Trophoblast cell (in vitro differentiated cells and primary cell): ENCODE measurements around the gene SMARCD1.
A peak's percentile ranks its signal among the peaks of the same experiment; 100 is the strongest.

Experiments used
- DNase-seq, 2 donors: peaks; one replicate each; pipeline ENCODE4 v3.0.0-alpha.2; 2016
- H2AFZ ChIP-seq: 2 replicates; pipeline ENCODE4 v1.6.1; 2013; ENCODE audit warnings: low read length, moderate library complexity, mild to moderate bottlenecking; ENCODE audit not compliant: insufficient read depth, poor library complexity
- H2AK5ac ChIP-seq: 2 replicates; pipeline ENCODE4 v1.6.1; 2013; ENCODE audit warnings: mild to moderate bottlenecking, low read length
- H2BK120ac ChIP-seq: 2 replicates; pipeline ENCODE4 v1.6.1; 2013; ENCODE audit warnings: low read length, mild to moderate bottlenecking, moderate library complexity; ENCODE audit not compliant: insufficient read depth, poor library complexity
- H2BK12ac ChIP-seq: 2 replicates; pipeline ENCODE4 v1.6.1; 2013; ENCODE audit warnings: mild to moderate bottlenecking, low read length, moderate library complexity
- H2BK5ac ChIP-seq: 2 replicates; pipeline ENCODE4 v1.6.1; 2013; ENCODE audit warnings: low read length, low read depth, moderate library complexity, mild to moderate bottlenecking; ENCODE audit not compliant: poor library complexity
- H3K14ac ChIP-seq: 2 replicates; pipeline ENCODE4 v1.6.1; 2013; ENCODE audit warnings: mild to moderate bottlenecking, low read length
- H3K18ac ChIP-seq: 2 replicates; pipeline ENCODE4 v1.6.1; 2013; ENCODE audit warnings: mild to moderate bottlenecking, low read length
- H3K23ac ChIP-seq: 2 replicates; pipeline ENCODE4 v1.6.1; 2013; ENCODE audit warnings: low read length
- H3K27ac ChIP-seq: 2 replicates; pipeline ENCODE4 v1.5.1; 2013; ENCODE audit warnings: low read depth, mild to moderate bottlenecking, inconsistent platforms, low read length, moderate library complexity
- H3K27me3 ChIP-seq: 2 replicates; pipeline ENCODE4 v1.6.1; 2013; ENCODE audit warnings: inconsistent platforms, mild to moderate bottlenecking, low read length, moderate library complexity; ENCODE audit not compliant: insufficient read depth
- H3K36me3 ChIP-seq, 2 experiments: 1 replicate in 1 of 2; 2 replicates in 1 of 2; pipeline ENCODE4 v1.6.1; 2013; ENCODE audit warnings: low read length in 2 of 2, mild to moderate bottlenecking in 2 of 2, moderate library complexity in 1 of 2; ENCODE audit not compliant: insufficient read depth in 2 of 2, control insufficient read depth in 1 of 2
- H3K4ac ChIP-seq: 2 replicates; pipeline ENCODE4 v1.6.1; 2013; ENCODE audit warnings: low read depth, mild to moderate bottlenecking, low read length, moderate library complexity
- H3K4me1 ChIP-seq, 2 experiments: 1 replicate in 1 of 2; 2 replicates in 1 of 2; pipeline ENCODE4 v1.6.1; 2013; ENCODE audit warnings: low read length in 2 of 2, mild to moderate bottlenecking in 2 of 2, moderate library complexity in 1 of 2; ENCODE audit not compliant: insufficient read depth in 2 of 2, control insufficient read depth in 1 of 2
- H3K4me2 ChIP-seq: 2 replicates; pipeline ENCODE4 v1.6.1; 2013; ENCODE audit warnings: inconsistent platforms, mild to moderate bottlenecking, low read length, moderate library complexity
- H3K4me3 ChIP-seq: 2 replicates; pipeline ENCODE4 v1.5.1; 2013; ENCODE audit warnings: mild to moderate bottlenecking, low read depth, low read length, inconsistent platforms
- H3K79me1 ChIP-seq: one replicate; pipeline ENCODE4 v1.6.1; 2013; ENCODE audit warnings: low read length
- H3K79me2 ChIP-seq: 2 replicates; pipeline ENCODE4 v1.6.1; 2013; ENCODE audit warnings: low read length, mild to moderate bottlenecking; ENCODE audit not compliant: control insufficient read depth, insufficient read depth, poor library complexity
- H3K9ac ChIP-seq: 2 replicates; pipeline ENCODE4 v1.6.1; 2013; ENCODE audit warnings: mild to moderate bottlenecking, low read length
- H3K9me3 ChIP-seq: 2 replicates; pipeline ENCODE4 v1.6.1; 2013; ENCODE audit warnings: low read depth, mild to moderate bottlenecking, control low read depth, inconsistent platforms, low read length; ENCODE audit not compliant: insufficient read depth
- H4K12ac ChIP-seq: 2 replicates; pipeline ENCODE4 v1.6.1; 2013; ENCODE audit warnings: low read depth, mild to moderate bottlenecking, low read length, moderate library complexity
- H4K8ac ChIP-seq: 2 replicates; pipeline ENCODE4 v1.6.1; 2013; ENCODE audit warnings: low read depth, mild to moderate bottlenecking, low read length, moderate library complexity
- H4K91ac ChIP-seq: one replicate; pipeline ENCODE4 v1.6.1; 2013; ENCODE audit warnings: low read depth, mild to moderate bottlenecking, low read length, moderate library complexity
- WGBS: extraction: QIAGEN DNeasy Blood & Tissue Kit; methylation state at CpG from one replicate; pipeline ENCODE4 v1.1.7; 2013; ENCODE audit warnings: missing lambda C conversion rate; ENCODE audit not compliant: insufficient read length, insufficient coverage; ENCODE audit errors: extremely low coverage; 5-methylcytosine and 5-hydroxymethylcytosine counted together

SMARCD1 gene

DNA sequence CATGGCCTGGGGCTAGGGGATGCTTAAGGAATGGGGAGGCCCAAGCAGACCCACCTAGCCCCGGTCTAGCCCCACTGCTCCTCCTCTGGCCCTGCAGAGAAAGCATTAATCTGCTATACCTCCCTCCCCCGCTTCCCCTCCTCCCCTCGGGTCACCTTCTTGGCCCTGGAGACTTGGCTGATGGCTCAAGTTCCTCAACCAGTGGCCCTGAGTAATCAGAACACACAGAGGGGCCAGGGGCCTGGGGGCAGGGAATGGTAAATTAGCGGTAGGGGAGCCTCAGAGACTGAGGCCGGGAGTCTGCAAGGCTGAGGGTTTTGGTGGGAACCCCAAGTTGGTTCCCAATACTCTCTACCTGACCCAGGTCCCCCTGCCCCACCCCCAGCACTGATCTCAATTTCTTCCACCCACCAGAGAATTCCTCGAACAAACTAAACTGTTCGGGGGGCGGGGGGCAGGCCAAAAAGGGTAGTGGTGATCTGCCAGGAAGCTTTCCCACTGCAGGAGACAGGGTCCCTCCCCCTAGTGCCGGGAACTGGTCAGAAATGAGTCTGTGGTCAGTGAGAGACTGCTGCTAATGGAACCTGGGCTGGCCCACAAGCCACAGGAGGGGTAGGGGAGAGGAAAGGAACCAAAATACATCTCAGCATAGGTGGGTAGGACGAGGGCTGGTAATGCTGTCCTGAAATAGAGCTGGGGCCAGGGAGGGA lies 12.8 kb upstream of the SMARCD1 start:
- Histone ChIP-seq H3K4ac (no peak overlapping the region), H2AK5ac (no peak overlapping the region), H2BK12ac (no peak overlapping the region), H4K8ac (no peak overlapping the region), H3K79me2 (no peaks in the 10 kb centered on the region), H3K4me1 (peaks cover 2% of the 10 kb centered on the region in 2 experiments), H3K18ac (no peak overlapping the region), H2BK5ac (no peak overlapping the region), H3K9me3 (no peaks in the 10 kb centered on the region), H3K27me3 (no peaks in the 10 kb centered on the region), H3K9ac (no peak overlapping the region), H3K79me1 (no peaks in the 10 kb centered on the region), H4K91ac (no peak overlapping the region), H4K12ac (no peak overlapping the region), H3K4me3 (no peak overlapping the region), H3K36me3 (no peaks in the 10 kb centered on the region), H2AFZ (no peak overlapping the region), H3K4me2 (no peak overlapping the region), H3K14ac (no peak overlapping the region), H3K23ac (no peak overlapping the region), H3K27ac (no peak overlapping the region), H2BK120ac (no peak overlapping the region)
- DNase-seq = no peak
- WGBS = no CpG with 5 or more reads among the region's 10 CpGs

DNA sequence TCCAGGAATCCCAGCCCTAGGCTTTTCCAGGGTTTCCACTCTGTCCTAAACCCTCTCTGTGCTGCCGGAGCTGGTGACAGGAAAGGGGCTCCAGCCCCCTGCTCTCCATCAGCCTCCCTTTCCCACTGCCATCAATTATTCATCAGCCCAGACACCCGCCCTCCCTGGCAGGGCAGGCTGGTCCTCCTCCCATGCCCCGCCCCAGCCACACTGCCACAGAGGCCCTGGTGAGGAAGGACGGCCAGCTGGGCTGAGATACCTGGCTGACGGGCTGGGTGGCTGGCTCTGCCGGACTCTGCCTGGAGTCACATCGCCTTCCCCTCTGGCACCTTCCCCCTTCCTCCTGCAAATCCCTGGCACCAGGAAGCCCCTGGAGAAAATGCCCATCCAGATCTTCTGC lies 11.9 kb upstream of the SMARCD1 start:
- Histone ChIP-seq H2AFZ (no peak overlapping the region), H4K8ac (no peak overlapping the region), H3K36me3 (no peaks in the 10 kb centered on the region)

DNA sequence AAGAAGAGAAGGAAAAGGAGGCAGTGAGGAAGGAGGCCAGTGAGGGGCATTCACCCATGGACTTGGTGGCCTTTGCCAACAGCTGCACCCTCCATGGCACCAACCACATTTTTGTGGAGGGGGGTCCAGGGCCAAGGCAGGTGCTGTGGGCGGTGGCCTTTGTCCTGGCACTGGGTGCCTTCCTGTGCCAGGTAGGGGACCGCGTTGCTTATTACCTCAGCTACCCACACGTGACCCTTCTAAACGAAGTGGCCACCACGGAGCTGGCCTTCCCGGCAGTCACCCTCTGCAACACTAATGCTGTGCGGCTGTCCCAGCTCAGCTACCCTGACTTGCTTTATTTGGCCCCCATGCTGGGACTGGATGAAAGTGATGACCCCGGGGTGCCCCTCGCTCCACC lies 11.4 kb upstream of the SMARCD1 start:
- Histone ChIP-seq H3K27ac (no peak overlapping the region), H3K23ac (no peak overlapping the region), H4K12ac (no peak overlapping the region), H2AK5ac (no peak overlapping the region), H3K36me3 (no peaks in the 10 kb centered on the region), H4K91ac (no peak overlapping the region), H3K27me3 (no peaks in the 10 kb centered on the region), H3K9ac (no peak overlapping the region), H4K8ac (no peak overlapping the region), H3K4ac (no peak overlapping the region), H3K79me1 (no peaks in the 10 kb centered on the region), H3K4me2 (no peak overlapping the region), H3K4me1 (peaks cover 2% of the 10 kb centered on the region in 2 experiments), H3K9me3 (no peaks in the 10 kb centered on the region), H3K4me3 (no peak overlapping the region), H3K14ac (no peak overlapping the region), H3K18ac (no peak overlapping the region), H2BK120ac (no peak overlapping the region), H3K79me2 (no peaks in the 10 kb centered on the region), H2BK12ac (no peak overlapping the region), H2BK5ac (no peak overlapping the region), H2AFZ (no peak overlapping the region)
- WGBS = no CpG with 5 or more reads among the region's 10 CpGs
- DNase-seq = no peak

More for the DNA sequence above, 11.9 kb upstream of the SMARCD1 start:
- Histone ChIP-seq H3K4me2 (no peak overlapping the region), H3K79me1 (no peaks in the 10 kb centered on the region), H3K14ac (no peak overlapping the region), H3K18ac (no peak overlapping the region), H3K9ac (no peak overlapping the region), H4K12ac (no peak overlapping the region), H3K4me3 (no peak overlapping the region), H4K91ac (no peak overlapping the region), H3K27ac (no peak overlapping the region), H3K4ac (no peak overlapping the region), H2BK120ac (no peak overlapping the region), H3K27me3 (no peaks in the 10 kb centered on the region), H2BK12ac (no peak overlapping the region), H2AK5ac (no peak overlapping the region), H3K79me2 (no peaks in the 10 kb centered on the region), H3K4me1 (peaks cover 2% of the 10 kb centered on the region in 2 experiments), H3K23ac (no peak overlapping the region), H2BK5ac (no peak overlapping the region), H3K9me3 (no peaks in the 10 kb centered on the region)
- no peak for DNase-seq
- no CpG with 5 or more reads among the region's 7 CpGs for WGBS

DNA sequence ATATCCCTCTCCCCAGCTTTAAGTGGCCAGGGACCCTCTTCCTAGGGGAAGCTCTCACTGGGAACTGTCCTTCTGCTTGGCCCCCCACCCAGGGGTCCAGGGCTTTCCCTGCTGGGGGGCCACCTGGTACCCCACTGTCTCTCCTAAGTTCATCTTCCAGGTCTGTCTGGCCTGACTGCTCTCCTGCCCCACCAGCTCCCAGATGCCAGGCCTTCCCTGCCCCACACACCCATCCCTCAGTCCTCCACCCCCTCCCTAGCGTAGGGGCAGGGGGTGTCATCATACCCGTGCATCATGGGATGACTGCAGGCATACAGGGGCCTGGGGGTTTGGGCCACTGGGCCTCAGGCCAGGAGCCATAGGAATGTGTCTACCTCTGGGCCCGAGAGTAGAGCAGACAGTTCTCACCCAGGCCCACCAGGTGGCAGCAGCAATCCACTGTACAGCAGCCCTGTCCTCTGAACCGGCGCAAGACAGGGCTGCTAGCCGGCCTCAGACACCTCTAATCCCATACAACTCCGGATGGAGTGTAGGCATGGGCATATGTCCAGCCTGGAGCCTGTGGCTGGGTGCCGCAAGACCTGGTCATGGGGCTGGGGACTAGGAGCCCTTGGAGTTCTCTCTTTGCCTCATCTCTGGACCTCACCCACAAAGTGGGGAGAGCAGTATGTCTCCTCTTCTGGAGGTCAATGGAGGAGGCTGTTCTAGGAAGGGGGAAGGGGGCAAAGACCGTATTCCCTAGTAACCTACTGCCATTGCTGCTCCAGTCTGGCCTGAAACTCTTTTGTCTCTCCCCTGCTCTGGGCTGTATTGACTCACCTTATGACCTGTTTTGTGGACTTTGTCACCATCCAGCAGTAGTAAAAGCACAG lies 10.0 kb upstream of the SMARCD1 start:
- no peak overlapping the region for H2AFZ ChIP-seq
- no peak overlapping the region for H3K14ac ChIP-seq
- H3K4me2 ChIP-seq = no peak overlapping the region
- no peak overlapping the region for H3K4me3 ChIP-seq
- peak; percentile 85 to 94 for DNase-seq
- no peaks in the 10 kb centered on the region for H3K36me3 ChIP-seq
- H3K79me1 ChIP-seq = no peaks in the 10 kb centered on the region
- H3K27ac ChIP-seq = no peak overlapping the region
- no peaks in the 10 kb centered on the region for H3K27me3 ChIP-seq
- H4K8ac ChIP-seq = no peak overlapping the region
- H3K23ac ChIP-seq = no peak overlapping the region
- H3K79me2 ChIP-seq = no peaks in the 10 kb centered on the region
- peaks cover 2% of the 10 kb centered on the region in 2 experiments for H3K4me1 ChIP-seq
- H2AK5ac ChIP-seq = no peak overlapping the region
- no peak overlapping the region for H2BK12ac ChIP-seq
- no peak overlapping the region for H3K18ac ChIP-seq
- no CpG with 5 or more reads among the region's 9 CpGs for WGBS
- H3K4ac ChIP-seq = no peak overlapping the region
- H4K91ac ChIP-seq = no peak overlapping the region
- no peak overlapping the region for H3K9ac ChIP-seq
- no peak overlapping the region for H2BK120ac ChIP-seq
- no peaks in the 10 kb centered on the region for H3K9me3 ChIP-seq
- no peak overlapping the region for H2BK5ac ChIP-seq
- no peak overlapping the region for H4K12ac ChIP-seq
